A673 (cell line): ENCODE measurements around the gene TEX261. TPM values are rescaled to one million over a fixed set of nuclear protein-coding genes. Genes with fewer than 3 reads are reported as not detected.

ENCODE experiments used
- BruUV-seq: library from RNA; stranded (reverse); fragments of 400-500 nt; replicated peaks from 2 replicates; lab custom pipeline; 2021; lab: Mats Ljungman, UMichigan
- CTCF ChIA-PET: fragments of 300-600 bp; sonication (Branson Sonifier 250); formaldehyde crosslinking; loops from one replicate; lab custom pipeline; 2022; ENCODE audit warnings: antibody characterized with exemption; lab: Charles Lee
- POLR2A ChIA-PET: fragments of 300-600 bp; sonication (Branson Sonifier 250); formaldehyde crosslinking; loops from one replicate; lab custom pipeline; 2022; ENCODE audit warnings: antibody characterized with exemption; ENCODE audit not compliant: low non-redundant PET; lab: Charles Lee
- DNase-seq: peaks from one replicate; pipeline ENCODE4 v3.0.0-alpha.2; 2015; ENCODE audit warnings: low spot score
- H3K27ac ChIP-seq: fragments of 200-600 bp; sonication (generic); 2 replicates; pipeline ENCODE4 v1.5.1; 2016; ENCODE audit warnings: mixed run types, low read depth, mild to moderate bottlenecking, mixed read lengths, antibody characterized with exemption, low read length; ENCODE audit not compliant: poor library complexity, severe bottlenecking
- H3K27me3 ChIP-seq: fragments of 200-600 bp; sonication (generic); replicated peaks from 2 replicates; pipeline ENCODE4 v1.6.1; 2017; ENCODE audit warnings: mixed run types, low read depth, mild to moderate bottlenecking, mixed read lengths, antibody characterized with exemption, low read length; ENCODE audit not compliant: insufficient read depth, poor library complexity
- H3K36me3 ChIP-seq: fragments of 200-600 bp; sonication (generic); 2 replicates; pipeline ENCODE4 v1.6.1; 2016; ENCODE audit warnings: mixed run types, mild to moderate bottlenecking, mixed read lengths, antibody characterized with exemption, low read length; ENCODE audit not compliant: insufficient read depth, poor library complexity, severe bottlenecking
- H3K4me1 ChIP-seq: fragments of 200-600 bp; sonication (generic); 2 replicates; pipeline ENCODE4 v1.6.1; 2017; ENCODE audit warnings: mixed run types, mild to moderate bottlenecking, mixed read lengths, antibody characterized with exemption, low read length; ENCODE audit not compliant: insufficient read depth, poor library complexity, severe bottlenecking
- H3K4me3 ChIP-seq: fragments of 200-600 bp; sonication (generic); 2 replicates; pipeline ENCODE4 v1.5.1; 2016; ENCODE audit warnings: low read depth, mixed run types, mild to moderate bottlenecking, mixed read lengths, low read length; ENCODE audit not compliant: poor library complexity, severe bottlenecking
- H3K9me3 ChIP-seq: fragments of 200-600 bp; sonication (generic); 2 replicates; pipeline ENCODE4 v1.6.1; 2016; ENCODE audit warnings: mixed run types, low read depth, mild to moderate bottlenecking, mixed read lengths, antibody characterized with exemption, low read length; ENCODE audit not compliant: poor library complexity, severe bottlenecking
- CTCF ChIP-seq: fragments of 300-800, 200-600 bp; sonication (generic); conservative IDR thresholded peaks from 2 replicates; pipeline ENCODE4 v1.5.1; 2017; ENCODE audit warnings: low read depth, mild to moderate bottlenecking, antibody characterized with exemption, low read length, moderate library complexity, mixed read lengths
- EZH2 ChIP-seq: fragments of 200-600 bp; sonication (generic); IDR thresholded peaks from 2 replicates; pipeline ENCODE4 v1.6.1; 2017; ENCODE audit warnings: borderline replicate concordance, low read depth, mild to moderate bottlenecking, mixed read lengths, antibody characterized with exemption, low read length; ENCODE audit not compliant: poor library complexity, severe bottlenecking
- intact Hi-C: fragments of 100-400 bp; cut with micrococcal nuclease; formaldehyde crosslinking; loops from one replicate; pipeline ENCODE4 v1.10.0; 2022; ENCODE audit not compliant: unreplicated experiment
- total RNA-seq: library from RNA; stranded (reverse); gene quantifications from 2 replicates; pipeline ENCODE4 v1.2.3, GENCODE V29; 2021

The TEX261 gene
- total RNA-seq, 1 experiment from 2014 or later, result 60.9 TPM

GRCh38 chr2:70962211-70962884 lies 32.3 kb downstream of the TEX261 start:
- no peak overlapping the region for H3K4me3 ChIP-seq
- ChIA-PET CTCF (no interaction called here), POLR2A (no interaction called here)
- H3K4me1 ChIP-seq, result no peaks in the 10 kb centered on the region
- H3K36me3 ChIP-seq, result no peaks in the 10 kb centered on the region
- no peaks in the 10 kb centered on the region for H3K9me3 ChIP-seq
- intact Hi-C loops, result no loop called here
- DNase-seq, result no peak
- no peak overlapping the region for H3K27ac ChIP-seq
- BruUV-seq, result no TSS peak
- TF ChIP-seq CTCF (no peak), EZH2 (no peak)
- no peaks in the 10 kb centered on the region for H3K27me3 ChIP-seq

- CTCF ChIA-PET, result no interaction called here
- Histone ChIP-seq H3K4me3 (no peak overlapping the region), H3K36me3 (no peaks in the 10 kb centered on the region), H3K4me1 (no peaks in the 10 kb centered on the region), H3K9me3 (no peaks in the 10 kb centered on the region), H3K27me3 (no peaks in the 10 kb centered on the region), H3K27ac (no peak overlapping the region)
- intact Hi-C loops, result no loop called here
- POLR2A ChIA-PET, result no interaction called here
- DNase-seq, result no peak
- no peak for TF ChIP-seq EZH2
- no peak for TF ChIP-seq CTCF
- BruUV-seq, result no TSS peak
These were observed 33.1 kb downstream of the TEX261 start for GRCh38 chr2:70961648-70961994.

- BruUV-seq, result no TSS peak
- H3K27me3 ChIP-seq, result no peaks in the 10 kb centered on the region
- intact Hi-C loops, result no loop called here
- H3K36me3 ChIP-seq, result no peaks in the 10 kb centered on the region
- DNase-seq, result no peak
- no peaks in the 10 kb centered on the region for H3K4me1 ChIP-seq
- no peak overlapping the region for H3K27ac ChIP-seq
- ChIA-PET CTCF (no interaction called here), POLR2A (no interaction called here)
- no peak overlapping the region for H3K4me3 ChIP-seq
- TF ChIP-seq CTCF, result no peak
- TF ChIP-seq EZH2, result no peak
- no peaks in the 10 kb centered on the region for H3K9me3 ChIP-seq
These were observed 33.6 kb downstream of the TEX261 start for GRCh38 chr2:70960833-70961647.
